Aorta (tissue), 5 donors: Measurements from ENCODE around the gene TNIK. TPM values are rescaled to one million over a fixed set of nuclear protein-coding genes. Genes with fewer than 3 reads are reported as not detected.
"Not testable (repeated sequence)": the region's sequence is repeated elsewhere in the genome, so short reads cannot be mapped to it uniquely, and the experiment has no call there.

Experiments
- ATAC-seq: fragments of 200-7000 bp; cut with Tn5 transposase; one replicate; pipeline ENCODE4 v1.9.1; 2022; ENCODE audit warnings: moderate library complexity; ENCODE audit not compliant: low FRiP score
- DNase-seq, 2 donors: peaks; one replicate each; pipeline ENCODE4 v3.0.0-alpha.2; 2020
- H3K27ac ChIP-seq, 2 donors: one replicate each; pipeline ENCODE4 v1.5.1; 2013; ENCODE audit warnings: low read length in 2 of 2, mild to moderate bottlenecking in 2 of 2, moderate library complexity in 2 of 2, control low read depth in 1 of 2, inconsistent platforms in 1 of 2, low read depth in 1 of 2
- H3K27me3 ChIP-seq, 2 donors: one replicate each; pipeline ENCODE4 v1.6.1; 2013; ENCODE audit warnings: control low read depth in 1 of 2, low read length in 1 of 2, mild to moderate bottlenecking in 1 of 2, moderate library complexity in 1 of 2; ENCODE audit not compliant: insufficient read depth in 2 of 2, control insufficient read depth in 1 of 2
- H3K36me3 ChIP-seq, 2 donors: one replicate each; pipeline ENCODE4 v1.6.1; 2013; ENCODE audit warnings: control low read depth in 1 of 2, low read length in 1 of 2, mild to moderate bottlenecking in 1 of 2; ENCODE audit not compliant: insufficient read depth in 2 of 2, control insufficient read depth in 1 of 2
- H3K4me1 ChIP-seq, 2 donors: one replicate each; pipeline ENCODE4 v1.6.1; 2013; ENCODE audit warnings: low read length in 2 of 2, control low read depth in 1 of 2, mild to moderate bottlenecking in 1 of 2, moderate library complexity in 1 of 2; ENCODE audit not compliant: insufficient read depth in 2 of 2, control insufficient read depth in 1 of 2
- H3K4me3 ChIP-seq, 2 donors: one replicate each; pipeline ENCODE4 v1.5.1; 2013; ENCODE audit warnings: low read length in 2 of 2, control low read depth in 1 of 2, mild to moderate bottlenecking in 1 of 2
- H3K9me3 ChIP-seq: one replicate; pipeline ENCODE4 v1.6.1; 2013; ENCODE audit warnings: mild to moderate bottlenecking, low read length; ENCODE audit not compliant: control insufficient read depth
- WGBS, 2 donors: extraction: QIAGEN DNeasy Blood & Tissue Kit; methylation state at CpG; one replicate each; pipeline ENCODE4 v1.1.7; 2013; 5-methylcytosine and 5-hydroxymethylcytosine counted together
- intact Hi-C, 2 donors: fragments of 100-400 bp; cut with DNase I; formaldehyde crosslinking; loops; one replicate each; pipeline versions ENCODE4 v1.14.2 to v1.15.0; 2022
- polyA plus RNA-seq, 2 donors: library from polyadenylated mRNA; stranded (reverse); fragments of 200-250 nt; gene quantifications; one replicate each; pipeline ENCODE4 v1.2.3, GENCODE V29; 2013
- total RNA-seq, 2 donors: library from RNA; stranded (reverse); fragmentation: NEBNext Ultra II Directional; extraction: Animal tissue kit (Norgen Biotek cat#: 25700); gene quantifications; one replicate each; pipeline ENCODE4 v1.2.1, GENCODE V29; 2021
- donor health status: healthy with polysubstance abuse.
- donor health status: Bipolar disorder and iron deficiency.
- donor health status: DM: no; HTN: no; CAD: no.
- donor health status: DM: no; HTN: no; CAD: no.
- donor health status: DM: yes; HTN: yes; CAD: no.

Gene TNIK
- total and polyA plus RNA-seq, 4 donors, result 4.7 to 14.6 (median 8.8) TPM

GRCh38 chr3:171297207-171297606 is 163.0 kb downstream of the TNIK start:
- intact Hi-C loops, result no loop called here
- no peaks in the 10 kb centered on the region for H3K27me3 ChIP-seq
- H3K4me3 ChIP-seq, result no peak overlapping the region
- H3K36me3 ChIP-seq, result no peaks in the 10 kb centered on the region
- ATAC-seq, result no peak
- WGBS, 2 donors, result 46 to 49% methylated on average over 2 of the region's 2 CpGs
- no peak for DNase-seq
- H3K9me3 ChIP-seq, result no peaks in the 10 kb centered on the region
- H3K4me1 ChIP-seq, result peaks cover 2 to 9% of the 10 kb centered on the region in 2 donors
- no peak overlapping the region for H3K27ac ChIP-seq

- no peak overlapping the region for H3K4me3 ChIP-seq
- H3K9me3 ChIP-seq, result no peaks in the 10 kb centered on the region
- H3K27me3 ChIP-seq, result no peaks in the 10 kb centered on the region
- H3K27ac ChIP-seq, result peak overlapping the region; percentile 76 to 87
- 9 to 16% methylated on average over 5 of the region's 5 CpGs for WGBS, 2 donors
- intact Hi-C loops, result no loop called here
- H3K4me1 ChIP-seq, result peaks cover 2 to 9% of the 10 kb centered on the region in 2 donors
- no peak for DNase-seq
- peak; percentile 53 for ATAC-seq
- no peaks in the 10 kb centered on the region for H3K36me3 ChIP-seq
Measured at GRCh38 chr3:171295484-171296373, 164.5 kb downstream of the TNIK start.

- Histone ChIP-seq H3K4me3 (no peak overlapping the region), H3K27me3 (no peaks in the 10 kb centered on the region), H3K27ac (no peak overlapping the region), H3K36me3 (no peaks in the 10 kb centered on the region), H3K9me3 (no peaks in the 10 kb centered on the region), H3K4me1 (peaks cover 2 to 9% of the 10 kb centered on the region in 2 donors)
- DNase-seq (no peak), ATAC-seq (no peak)
- 96 to 100% methylated on average over 1 of the region's 1 CpG for WGBS, 2 donors
- intact Hi-C loops, result no loop called here
Measured at GRCh38 chr3:171293142-171293782, 166.9 kb downstream of the TNIK start.

GRCh38 chr3:171290680-171291079 is 169.5 kb downstream of the TNIK start:
- intact Hi-C loops, result no loop called here
- H3K36me3 ChIP-seq, result no peaks in the 10 kb centered on the region
- DNase-seq (no peak), ATAC-seq (no peak)
- no peaks in the 10 kb centered on the region for H3K27me3 ChIP-seq
- H3K9me3 ChIP-seq, result no peaks in the 10 kb centered on the region
- WGBS, 2 donors, result 28 to 36% methylated on average over 2 of the region's 2 CpGs
- H3K4me3 ChIP-seq, result no peak overlapping the region
- H3K4me1 ChIP-seq, result peaks cover 2 to 4% of the 10 kb centered on the region in 2 donors
- H3K27ac ChIP-seq, result no peak overlapping the region

- intact Hi-C loops, result loop anchor here in 1 of 2 donors (10.0 kb wide), 1 partner anchor 46 kb away; no protein-coding TSS in a partner anchor
Measured at GRCh38 chr3:171289291-171289690, 170.9 kb downstream of the TNIK start.

GRCh38 chr3:171287761-171288160 is 172.4 kb downstream of the TNIK start:
- H3K9me3 ChIP-seq, DNase-seq, H3K27ac ChIP-seq, H3K27me3 ChIP-seq, ATAC-seq, H3K36me3 ChIP-seq, H3K4me3 ChIP-seq: not testable (repeated sequence)
- WGBS, 2 donors, result 90 to 92% methylated on average over 3 of the region's 3 CpGs
- intact Hi-C loops, result loop anchor here in 1 of 2 donors (10.0 kb wide), 1 partner anchor 47 kb away; no protein-coding TSS in a partner anchor
- peaks cover 0 to 11% of the 10 kb centered on the region in 2 donors for H3K4me1 ChIP-seq

More at GRCh38 chr3:171289291-171289690, 170.9 kb downstream of the TNIK start:
- Histone ChIP-seq H3K9me3 (no peaks in the 10 kb centered on the region), H3K4me3 (no peak overlapping the region), H3K27me3 (no peaks in the 10 kb centered on the region), H3K4me1 (peaks cover 0 to 5% of the 10 kb centered on the region in 2 donors), H3K27ac (no peak overlapping the region), H3K36me3 (no peaks in the 10 kb centered on the region)
- ATAC-seq (no peak), DNase-seq (no peak)

- H3K36me3 ChIP-seq, result no peaks in the 10 kb centered on the region
- H3K4me1 ChIP-seq, result peaks cover 0 to 11% of the 10 kb centered on the region in 2 donors
- ATAC-seq (no peak), DNase-seq (no peak)
- H3K27me3 ChIP-seq, result no peaks in the 10 kb centered on the region
- no peak overlapping the region for H3K27ac ChIP-seq
- H3K4me3 ChIP-seq, result no peak overlapping the region
- 65 to 70% methylated on average over 1 of the region's 1 CpG for WGBS, 2 donors
- intact Hi-C loops, result loop anchor here in 1 of 2 donors (10.0 kb wide), 1 partner anchor 48 kb away; no protein-coding TSS in a partner anchor
- no peaks in the 10 kb centered on the region for H3K9me3 ChIP-seq
Measured at GRCh38 chr3:171286580-171287249, 173.5 kb downstream of the TNIK start.

GRCh38 chr3:171285287-171285686 is 174.9 kb downstream of the TNIK start:
- no peaks in the 10 kb centered on the region for H3K27me3 ChIP-seq
- no peak for DNase-seq
- WGBS, 2 donors, result 13 to 18% methylated on average over 2 of the region's 2 CpGs
- no peak overlapping the region for H3K4me3 ChIP-seq
- no peak overlapping the region for H3K27ac ChIP-seq
- no peaks in the 10 kb centered on the region for H3K9me3 ChIP-seq
- H3K36me3 ChIP-seq, result no peaks in the 10 kb centered on the region
- no peak for ATAC-seq
- intact Hi-C loops, result loop anchor here in 1 of 2 donors (2.0 to 10.0 kb wide), 2 partner anchors 22 to 50 kb away; no protein-coding TSS in a partner anchor
- peaks cover 0 to 13% of the 10 kb centered on the region in 2 donors for H3K4me1 ChIP-seq
